HepG2 (cell line): Measurements from ENCODE around the gene GPR4. TPM values are rescaled to one million over a fixed set of nuclear protein-coding genes. Genes with fewer than 3 reads are reported as not detected.

Experiments
- CBX1 ChIP-seq: IDR thresholded peaks from one replicate; pipeline ENCODE4 v1.6.1; 2016; ENCODE audit warnings: antibody characterized with exemption, low read depth
- CENPBD1 ChIP-seq: sonication (generic); formaldehyde crosslinking; IDR thresholded peaks from 2 replicates; pipeline ENCODE4 v1.8.0; 2022; ENCODE audit warnings: missing genetic modification reagents, low read depth, mild to moderate bottlenecking, borderline replicate concordance
- EHMT2 ChIP-seq: fragments of 200-600 bp; sonication (generic); IDR thresholded peaks from 2 replicates; pipeline ENCODE4 v1.7.0; 2017; ENCODE audit warnings: antibody characterized with exemption, low read depth, low read length, borderline replicate concordance
- ELF1 ChIP-seq: sonication (generic); formaldehyde crosslinking; IDR thresholded peaks from 2 replicates; pipeline ENCODE4 v1.4.0; 2020; ENCODE audit warnings: missing genetic modification reagents
- FOXA3 ChIP-seq: IDR thresholded peaks from 2 replicates; pipeline ENCODE4 v1.6.1; 2016; ENCODE audit warnings: missing genetic modification reagents, missing compliant biosample characterization
- HNRNPL ChIP-seq: fragments of 200-400 bp; formaldehyde crosslinking; IDR thresholded peaks from 2 replicates; pipeline ENCODE4 v1.6.1; 2017; ENCODE audit warnings: mild to moderate bottlenecking, low read depth, low read length
- IRF9 ChIP-seq: sonication (generic); formaldehyde crosslinking; IDR thresholded peaks from 2 replicates; pipeline ENCODE4 v1.8.0; 2022; ENCODE audit warnings: missing genetic modification reagents, mild to moderate bottlenecking, borderline replicate concordance
- JDP2 ChIP-seq: sonication (generic); formaldehyde crosslinking; IDR thresholded peaks from 2 replicates; pipeline ENCODE4 v1.8.1; 2022; ENCODE audit warnings: missing genetic modification reagents, borderline replicate concordance
- JUN ChIP-seq: sonication (generic); formaldehyde crosslinking; IDR thresholded peaks from 2 replicates; pipeline ENCODE4 v1.4.0; 2020; ENCODE audit warnings: mild to moderate bottlenecking, missing genetic modification reagents
- KLF13 ChIP-seq: sonication (generic); formaldehyde crosslinking; IDR thresholded peaks from 2 replicates; pipeline ENCODE4 v1.4.0; 2020; ENCODE audit warnings: mild to moderate bottlenecking, missing genetic modification reagents
- MNT ChIP-seq: fragments of 450-650 bp; IDR thresholded peaks from 2 replicates; pipeline ENCODE4 v1.6.1; 2016
- MXD4 ChIP-seq: IDR thresholded peaks from 2 replicates; pipeline ENCODE4 v1.6.1; 2016; ENCODE audit warnings: mild to moderate bottlenecking, missing biosample characterization, missing genetic modification reagents
- NFYB ChIP-seq: sonication (generic); formaldehyde crosslinking; IDR thresholded peaks from 2 replicates; pipeline ENCODE4 v1.4.0; 2020; ENCODE audit warnings: missing genetic modification reagents
- POLR2AphosphoS2 ChIP-seq: IDR thresholded peaks from 2 replicates; pipeline ENCODE4 v1.6.1; 2011; ENCODE audit warnings: low read depth, low read length, improper control_type of control experiment
- POLR2G ChIP-seq: fragments of 200-400 bp; formaldehyde crosslinking; IDR thresholded peaks from 2 replicates; pipeline ENCODE4 v1.6.1; 2018; ENCODE audit warnings: mild to moderate bottlenecking, low read depth, low read length, moderate library complexity
- RFX5 ChIP-seq: IDR thresholded peaks from 2 replicates; pipeline ENCODE4 v1.6.1; 2011; ENCODE audit warnings: low read depth, low read length, improper control_type of control experiment
- RORA ChIP-seq: sonication (generic); formaldehyde crosslinking; IDR thresholded peaks from 2 replicates; pipeline ENCODE4 v1.5.0; 2020; ENCODE audit warnings: mild to moderate bottlenecking, missing genetic modification reagents, moderate library complexity
- SMARCE1 ChIP-seq: fragments of 450-650 bp; IDR thresholded peaks from 2 replicates; pipeline ENCODE4 v1.6.1; 2017; ENCODE audit warnings: borderline replicate concordance
- TAF15 ChIP-seq: fragments of 200-400 bp; formaldehyde crosslinking; IDR thresholded peaks from one replicate; pipeline ENCODE4 v1.6.1; 2018; ENCODE audit warnings: mild to moderate bottlenecking, low read depth, low read length; ENCODE audit not compliant: poor library complexity, severe bottlenecking
- ZBTB25 ChIP-seq: IDR thresholded peaks from 2 replicates; pipeline ENCODE4 v1.6.1; 2018; ENCODE audit warnings: missing genetic modification reagents
- ZBTB46 ChIP-seq: sonication (generic); formaldehyde crosslinking; IDR thresholded peaks from 2 replicates; pipeline ENCODE4 v1.4.0; 2020; ENCODE audit warnings: mild to moderate bottlenecking, missing genetic modification reagents, borderline replicate concordance
- ZC3H4 ChIP-seq: sonication (generic); formaldehyde crosslinking; IDR thresholded peaks from 2 replicates; pipeline ENCODE4 v1.4.0; 2020; ENCODE audit warnings: missing genetic modification reagents, borderline replicate concordance
- ZNF556 ChIP-seq: sonication (generic); formaldehyde crosslinking; IDR thresholded peaks from 2 replicates; pipeline ENCODE4 v1.4.0; 2020; ENCODE audit warnings: mild to moderate bottlenecking, missing genetic modification reagents, borderline replicate concordance
- ZNF562 ChIP-seq: sonication (generic); formaldehyde crosslinking; IDR thresholded peaks from 2 replicates; pipeline ENCODE4 v1.8.0; 2022; ENCODE audit warnings: missing genetic modification reagents, borderline replicate concordance
- ZNF629 ChIP-seq: sonication (generic); formaldehyde crosslinking; conservative IDR thresholded peaks from 2 replicates; pipeline ENCODE4 v1.5.0; 2020; ENCODE audit warnings: missing genetic modification reagents
- ZSCAN29 ChIP-seq: sonication (generic); formaldehyde crosslinking; conservative IDR thresholded peaks from 2 replicates; pipeline ENCODE4 v1.4.0; 2020; ENCODE audit warnings: mild to moderate bottlenecking, missing genetic modification reagents
- polyA plus RNA-seq, 8 experiments: library from polyadenylated mRNA; depleted of rRNA in 3 of 8; stranded (reverse) in 7 of 8; unstranded in 1 of 8; fragments of >200 nt; fragmentation: Illumina TruSeq in 4 of 8; extraction: Trizol in 4 of 8; gene quantifications; 2 replicates each; pipeline versions ENCODE4 v1.2.1 to v1.2.3, GENCODE V29; 2011 to 2016; ENCODE audit warnings: low read depth in 4 of 8, missing spikeins in 1 of 8, mixed read lengths in 1 of 8; ENCODE audit not compliant: insufficient read depth in 1 of 8
- total RNA-seq, 5 experiments: library from RNA; depleted of rRNA; stranded (reverse); fragments of >200 nt; fragmentation: Illumina TruSeq; extraction: Trizol; gene quantifications; 2 replicates each; pipeline ENCODE4 v1.2.3, GENCODE V29; 2016; ENCODE audit warnings: low read depth in 1 of 5

GPR4 gene
- total and polyA plus RNA-seq, 2 of the 13 experiments (the other 11 are each of a cell fraction or from before 2014, with no cell fraction given): 0.15 TPM; not detected in 1

GRCh38 chr19:45577111-45577905, 24.7 kb downstream of the GPR4 start (continued):
- TF ChIP-seq TAF15: no peak
- TF ChIP-seq ELF1 (CRISPR knock-in tag): no peak
- TF ChIP-seq ZSCAN29 (CRISPR knock-in tag): no peak
- TF ChIP-seq HNRNPL: no peak
- no peak for TF ChIP-seq ZBTB25 (CRISPR knock-in tag)
- no peak for TF ChIP-seq ZNF562 (CRISPR knock-in tag)
- TF ChIP-seq FOXA3: peak; percentile 68; the same call in 1 of the 2 replicates
- no peak for TF ChIP-seq NFYB
- no peak for TF ChIP-seq IRF9
- TF ChIP-seq MXD4: peak; percentile 51; the same call in 1 of the 2 replicates
- no peak for TF ChIP-seq JDP2 (CRISPR knock-in tag)
- TF ChIP-seq SMARCE1: no peak
- no peak for TF ChIP-seq POLR2G
- no peak for TF ChIP-seq RFX5
- no peak for TF ChIP-seq ZNF629 (CRISPR knock-in tag)
- TF ChIP-seq KLF13: no peak
- TF ChIP-seq RORA (CRISPR knock-in tag): no peak
- TF ChIP-seq ZBTB46: no peak
- TF ChIP-seq POLR2AphosphoS2: no peak
- no peak for TF ChIP-seq EHMT2
- no peak for TF ChIP-seq CENPBD1
- TF ChIP-seq ZNF556 (CRISPR knock-in tag): no peak
- TF ChIP-seq ZC3H4 (CRISPR knock-in tag): no peak
- no peak for TF ChIP-seq MNT
- no peak for TF ChIP-seq CBX1
- no peak for TF ChIP-seq JUN (CRISPR knock-in tag)
